Measurements from ENCODE around the gene HPCAL1. TPM values are rescaled to one million over a fixed set of nuclear protein-coding genes. Genes with fewer than 3 reads are reported as not detected.

HPCAL1 gene
- total and polyA plus RNA-seq, 2 of the 8 experiments (the other 6 are each of a cell fraction or from before 2014, with no cell fraction given) = 5.8 to 8.6 TPM

DNA sequence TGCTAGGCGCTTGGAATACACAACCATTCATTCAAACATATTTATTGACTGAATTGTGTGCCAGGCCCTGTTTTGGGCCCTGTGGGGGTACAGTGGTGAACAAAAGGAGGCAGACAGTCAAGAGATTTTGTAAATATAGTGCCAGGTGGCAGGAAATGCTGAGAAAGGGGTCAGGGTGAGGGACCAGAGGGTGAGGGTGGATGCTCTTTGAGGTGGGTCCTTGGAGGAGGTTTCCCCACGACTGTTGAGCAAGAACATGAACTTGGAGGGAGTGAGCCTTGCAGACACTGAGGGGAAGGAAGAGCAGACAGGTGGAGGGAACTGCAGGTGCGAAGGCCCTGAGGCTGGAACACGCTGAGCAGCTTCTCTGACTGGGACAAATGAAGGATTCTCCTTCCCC lies 104.7 kb downstream of the HPCAL1 start:
- whole genome bisulfite sequencing, 2 experiments (ENCODE audit: extremely low coverage in 1 of 2, insufficient coverage in 1 of 2, insufficient read length in 1 of 2, insufficient replicate concordance in 2 of 2, low coverage in 1 of 2, low lambda C conversion rate in 2 of 2, missing lambda C conversion rate in 1 of 2) = 89% methylated on average over 4 of the region's 4 CpGs; no CpG with 5 or more reads in 1 of the 2 experiments
- DNase-seq (ENCODE audit: low read depth in 1 of 2, low spot score in 2 of 2) (no peak), FAIRE-seq (no peak)
- H3K79me2 ChIP-seq (ENCODE audit: control insufficient read depth in 1 of 2, insufficient read depth in 2 of 2, low read length in 2 of 2) = no peaks in the 10 kb centered on the region
- no peaks in the 10 kb centered on the region for H4K20me1 ChIP-seq (replicated peaks in 1 of 2; ENCODE audit: control insufficient read depth in 1 of 2, insufficient read depth in 2 of 2, low read length in 2 of 2)
- H3K4me2 ChIP-seq (ENCODE audit: insufficient read depth in 1 of 2, low read depth in 2 of 2, low read length in 2 of 2) = no peak overlapping the region
- TF ChIP-seq EGR1 (IDR thresholded peaks at IDR 0.05; ENCODE audit: borderline replicate concordance, low read depth, low read length) (no peak), SIX5 (IDR thresholded peaks at IDR 0.05; ENCODE audit: low read depth, low read length) (no peak), CREB1 (IDR thresholded peaks at IDR 0.05) (no peak), SRF (IDR thresholded peaks at IDR 0.05; ENCODE audit: low read depth, low read length) (no peak), KDM5A (IDR thresholded peaks at IDR 0.05; ENCODE audit: low read length) (no peak)
- TF ChIP-seq, protein P1, sequence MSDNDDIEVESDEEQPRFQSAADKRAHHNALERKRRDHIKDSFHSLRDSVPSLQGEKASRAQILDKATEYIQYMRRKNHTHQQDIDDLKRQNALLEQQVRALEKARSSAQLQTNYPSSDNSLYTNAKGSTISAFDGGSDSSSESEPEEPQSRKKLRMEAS (IDR thresholded peaks at IDR 0.05) = no peak
- no peaks in the 10 kb centered on the region; a peak in 1 of 7 replicates for H3K27me3 ChIP-seq (replicated peaks in 1 of 4; ENCODE audit: control insufficient read depth in 3 of 4, extremely low read depth in 1 of 4, insufficient read depth in 3 of 4, low read length in 3 of 4)
- H3K56ac ChIP-seq (replicated peaks; ENCODE audit: insufficient read length, low read depth, low read length) = no peak overlapping the region
- H3K36me3 ChIP-seq (ENCODE audit: control insufficient read depth in 2 of 4, insufficient read depth in 4 of 4, low read length in 3 of 4) = no peaks in the 10 kb centered on the region; a peak in 1 of 8 replicates
- peaks cover 0 to 3% (median 2%) of the 10 kb centered on the region in 4 experiments; a peak in 2 of 7 replicates for H3K4me1 ChIP-seq (replicated peaks in 1 of 4; ENCODE audit: control insufficient read depth in 3 of 4, insufficient read depth in 4 of 4, low read length in 3 of 4)
- H3K18ac ChIP-seq (ENCODE audit: extremely low read depth, low read length) = no peak overlapping the region
- no peak overlapping the region for H3K23ac ChIP-seq (ENCODE audit: insufficient read length)
- H3K9ac ChIP-seq (replicated peaks in 1 of 4; ENCODE audit: extremely low read depth in 1 of 4, low read depth in 3 of 4, low read length in 3 of 4) = no peak overlapping the region
- H3K14ac ChIP-seq (ENCODE audit: insufficient read length) = no peak overlapping the region
- H3K9me3 ChIP-seq (ENCODE audit: insufficient read depth in 2 of 2, low read depth in 1 of 2, low read length in 1 of 2) = 0 out of 4 replicates have a peak, but pooled peaks cover 0 to 2% of the 10 kb centered on the region in 2 experiments
- no peak overlapping the region for H2BK12ac ChIP-seq (ENCODE audit: low read depth, low read length)
- no peak overlapping the region for H4K8ac ChIP-seq (ENCODE audit: extremely low read depth, insufficient read depth, low read length)
- H3K4me3 ChIP-seq (ENCODE audit: extremely low read depth in 1 of 4, insufficient read depth in 2 of 4, low read depth in 3 of 4, low read length in 4 of 4) = no peak overlapping the region
- no peak overlapping the region for H2BK15ac ChIP-seq (ENCODE audit: low read length)
- no peak overlapping the region for H2BK5ac ChIP-seq (ENCODE audit: low read depth, low read length)
- H3K27ac ChIP-seq (ENCODE audit: low read depth, low read length) = no peak overlapping the region
- no peak overlapping the region for H4K5ac ChIP-seq (ENCODE audit: insufficient read length, low read depth, low read length)
- H3K4ac ChIP-seq (replicated peaks; ENCODE audit: insufficient read length, low read depth, low read length) = no peak overlapping the region
- H2BK20ac ChIP-seq (ENCODE audit: low read length) = no peak overlapping the region
- ChIA-PET CTCF (ENCODE audit: partially characterized antibody) (interaction anchor here (0.7 to 5.5 kb wide), 25 partner anchors 8 to 281 kb away, joined by 3 to 48 read pairs (median 14); no protein-coding TSS in a partner anchor), POLR2A (ENCODE audit: partially characterized antibody) (interaction anchor here (1.6 kb wide), 1 partner anchor 105 kb away, joined by 5 read pairs; the partner anchor contains the start of gene HPCAL1)
- H3K79me1 ChIP-seq (ENCODE audit: low read depth, low read length) = no peaks in the 10 kb centered on the region
- H2AK5ac ChIP-seq (ENCODE audit: low read depth, low read length) = no peak overlapping the region; the same call in 1 of the 2 replicates
- H3K23me2 ChIP-seq (ENCODE audit: low read depth, low read length) = no peaks in the 10 kb centered on the region
- no peak overlapping the region for H4K91ac ChIP-seq (replicated peaks; ENCODE audit: insufficient read length, low read length)
- H2BK120ac ChIP-seq (replicated peaks; ENCODE audit: low read depth, low read length) = no peak overlapping the region
- no peak overlapping the region for H2AFZ ChIP-seq (ENCODE audit: low read length)
